ENCODE results near the gene CARS2. TPM values are rescaled to one million over a fixed set of nuclear protein-coding genes. Genes with fewer than 3 reads are reported as not detected.
"Not testable (repeated sequence)": the region's sequence is repeated elsewhere in the genome, so short reads cannot be mapped to it uniquely, and the experiment has no call there.

Gene CARS2
- total RNA-seq, 2 experiments from 2014 or later, result 78.9 to 84.8 TPM

- H3K27ac Mint-ChIP-seq, result no peak overlapping the region
Measured at GRCh38 chr13:110641055-110642015, 64.6 kb downstream of the CARS2 start.

GRCh38 chr13:110640591-110641029, 65.3 kb downstream of the CARS2 start:
- Mint-ChIP-seq H3K4me3 (no peak overlapping the region), H3K27me3 (no peaks in the 10 kb centered on the region), H3K4me1 (no peaks in the 10 kb centered on the region), H3K9me3 (no peaks in the 10 kb centered on the region), H3K27ac (peak overlapping the region; percentile 45), H3K36me3 (peaks cover 11% of the 10 kb centered on the region)
- POLR2A ChIA-PET, result no interaction called here
- DNase-seq, result no peak
- no peak for ATAC-seq (ENCODE audit: low read depth)

More at GRCh38 chr13:110641055-110642015, 64.6 kb downstream of the CARS2 start:
- Mint-ChIP-seq H3K36me3 (peaks cover 9% of the 10 kb centered on the region), H3K4me1 (no peaks in the 10 kb centered on the region), H3K27me3 (no peaks in the 10 kb centered on the region), H3K4me3 (no peak overlapping the region), H3K9me3 (no peaks in the 10 kb centered on the region)
- ATAC-seq (ENCODE audit: low read depth) (no peak), DNase-seq (no peak)
- POLR2A ChIA-PET, result no interaction called here

GRCh38 chr13:110639935-110640334, 66.0 kb downstream of the CARS2 start:
- Mint-ChIP-seq H3K27me3 (no peaks in the 10 kb centered on the region), H3K4me1 (no peaks in the 10 kb centered on the region), H3K9me3 (no peaks in the 10 kb centered on the region), H3K4me3 (no peak overlapping the region), H3K27ac (no peak overlapping the region), H3K36me3 (peaks cover 11% of the 10 kb centered on the region)
- ATAC-seq (ENCODE audit: low read depth) (no peak), DNase-seq (no peak)
- POLR2A ChIA-PET, result no interaction called here

GRCh38 chr13:110638814-110639806, 66.8 kb downstream of the CARS2 start:
- POLR2A ChIA-PET, result no interaction called here
- no peaks in the 10 kb centered on the region for H3K27me3 Mint-ChIP-seq
- no peak for DNase-seq
- no peak for ATAC-seq (ENCODE audit: low read depth)
- H3K27ac Mint-ChIP-seq, result no peak overlapping the region
- no peaks in the 10 kb centered on the region for H3K4me1 Mint-ChIP-seq
- no peak overlapping the region for H3K4me3 Mint-ChIP-seq
- H3K9me3 Mint-ChIP-seq, result no peaks in the 10 kb centered on the region
- H3K36me3 Mint-ChIP-seq, result peaks cover 13% of the 10 kb centered on the region

- Mint-ChIP-seq H3K27me3 (no peaks in the 10 kb centered on the region), H3K4me1 (no peaks in the 10 kb centered on the region), H3K27ac (no peak overlapping the region), H3K9me3 (no peaks in the 10 kb centered on the region), H3K36me3 (peaks cover 13% of the 10 kb centered on the region), H3K4me3 (no peak overlapping the region)
- no peak for ATAC-seq (ENCODE audit: low read depth)
- no peak for DNase-seq
- POLR2A ChIA-PET, result no interaction called here
Measured at GRCh38 chr13:110638257-110638656, 67.7 kb downstream of the CARS2 start.

GRCh38 chr13:110637747-110638146, 68.2 kb downstream of the CARS2 start:
- DNase-seq (no peak), ATAC-seq (ENCODE audit: low read depth) (no peak)
- Mint-ChIP-seq H3K9me3 (no peaks in the 10 kb centered on the region), H3K4me3 (no peak overlapping the region), H3K27me3 (no peaks in the 10 kb centered on the region), H3K4me1 (no peaks in the 10 kb centered on the region), H3K27ac (no peak overlapping the region), H3K36me3 (peaks cover 12% of the 10 kb centered on the region)
- POLR2A ChIA-PET, result no interaction called here

GRCh38 chr13:110637275-110637674, 68.6 kb downstream of the CARS2 start:
- no peaks in the 10 kb centered on the region for H3K4me1 Mint-ChIP-seq
- peaks cover 13% of the 10 kb centered on the region for H3K36me3 Mint-ChIP-seq
- no peak for DNase-seq
- ATAC-seq (ENCODE audit: low read depth), result no peak
- H3K9me3 Mint-ChIP-seq, result no peaks in the 10 kb centered on the region
- POLR2A ChIA-PET, result no interaction called here
- no peak overlapping the region for H3K27ac Mint-ChIP-seq
- H3K27me3 Mint-ChIP-seq, result no peaks in the 10 kb centered on the region
- no peak overlapping the region for H3K4me3 Mint-ChIP-seq

GRCh38 chr13:110636701-110637201, 69.2 kb downstream of the CARS2 start:
- peaks cover 17% of the 10 kb centered on the region for H3K36me3 Mint-ChIP-seq
- no peak overlapping the region for H3K27ac Mint-ChIP-seq

GRCh38 chr13:110636053-110636475, 69.9 kb downstream of the CARS2 start:
- no peak overlapping the region for H3K4me3 Mint-ChIP-seq
- H3K9me3 Mint-ChIP-seq, result no peaks in the 10 kb centered on the region
- H3K27me3 Mint-ChIP-seq, result no peaks in the 10 kb centered on the region
- no peak overlapping the region for H3K27ac Mint-ChIP-seq
- DNase-seq (no peak), ATAC-seq (ENCODE audit: low read depth) (no peak)
- H3K36me3 Mint-ChIP-seq, result peaks cover 17% of the 10 kb centered on the region
- H3K4me1 Mint-ChIP-seq, result peaks cover 3% of the 10 kb centered on the region
- POLR2A ChIA-PET, result no interaction called here

More at GRCh38 chr13:110636701-110637201, 69.2 kb downstream of the CARS2 start:
- ATAC-seq (ENCODE audit: low read depth) (no peak), DNase-seq (no peak)
- Mint-ChIP-seq H3K27me3 (no peaks in the 10 kb centered on the region), H3K9me3 (no peaks in the 10 kb centered on the region), H3K4me3 (no peak overlapping the region), H3K4me1 (peaks cover 3% of the 10 kb centered on the region)
- POLR2A ChIA-PET, result no interaction called here

GRCh38 chr13:110635405-110636002, 70.4 kb downstream of the CARS2 start:
- no peak overlapping the region for H3K27ac Mint-ChIP-seq
- POLR2A ChIA-PET, result no interaction called here
- DNase-seq (no peak), ATAC-seq (ENCODE audit: low read depth) (no peak)
- no peaks in the 10 kb centered on the region for H3K27me3 Mint-ChIP-seq
- H3K9me3 Mint-ChIP-seq, result no peaks in the 10 kb centered on the region
- peaks cover 17% of the 10 kb centered on the region for H3K36me3 Mint-ChIP-seq
- peaks cover 3% of the 10 kb centered on the region for H3K4me1 Mint-ChIP-seq
- H3K4me3 Mint-ChIP-seq, result no peak overlapping the region

- no peaks in the 10 kb centered on the region for H3K9me3 Mint-ChIP-seq
- no peak for ATAC-seq (ENCODE audit: low read depth)
- no peaks in the 10 kb centered on the region for H3K27me3 Mint-ChIP-seq
- peaks cover 17% of the 10 kb centered on the region for H3K36me3 Mint-ChIP-seq
- no peak overlapping the region for H3K27ac Mint-ChIP-seq
- POLR2A ChIA-PET, result no interaction called here
- DNase-seq, result no peak
- H3K4me1 Mint-ChIP-seq, result peaks cover 8% of the 10 kb centered on the region
- H3K4me3 Mint-ChIP-seq, result no peak overlapping the region
Measured at GRCh38 chr13:110634558-110634957, 71.4 kb downstream of the CARS2 start.

- H3K27ac Mint-ChIP-seq, result no peak overlapping the region
- peaks cover 13% of the 10 kb centered on the region for H3K4me1 Mint-ChIP-seq
- H3K36me3 Mint-ChIP-seq, result peaks cover 15% of the 10 kb centered on the region
- no peaks in the 10 kb centered on the region for H3K27me3 Mint-ChIP-seq
- POLR2A ChIA-PET, result no interaction called here
- no peak overlapping the region for H3K4me3 Mint-ChIP-seq
- DNase-seq, result no peak
- no peak for ATAC-seq (ENCODE audit: low read depth)
- H3K9me3 Mint-ChIP-seq, result no peaks in the 10 kb centered on the region
Measured at GRCh38 chr13:110633776-110634175, 72.1 kb downstream of the CARS2 start.

GRCh38 chr13:110632255-110632654, 73.7 kb downstream of the CARS2 start:
- not testable (repeated sequence) for ATAC-seq (ENCODE audit: low read depth); H3K9me3 Mint-ChIP-seq; H3K27me3 Mint-ChIP-seq; H3K4me3 Mint-ChIP-seq; H3K27ac Mint-ChIP-seq; DNase-seq
- Mint-ChIP-seq H3K36me3 (peaks cover 19% of the 10 kb centered on the region), H3K4me1 (peaks cover 13% of the 10 kb centered on the region)
- POLR2A ChIA-PET, result interaction anchor here (1.7 kb wide), 1 partner anchor 16 kb away, joined by 5 read pairs; no protein-coding TSS in a partner anchor
